ENCODE data around the gene ALG13. TPM values are rescaled to one million over a fixed set of nuclear protein-coding genes. Genes with fewer than 3 reads are reported as not detected.
"Not testable (repeated sequence)": the region's sequence is repeated elsewhere in the genome, so short reads cannot be mapped to it uniquely, and the experiment has no call there.

Gene ALG13
- total and polyA plus RNA-seq, 2 experiments from 2014 or later = 54.2 to 58.7 TPM

DNA sequence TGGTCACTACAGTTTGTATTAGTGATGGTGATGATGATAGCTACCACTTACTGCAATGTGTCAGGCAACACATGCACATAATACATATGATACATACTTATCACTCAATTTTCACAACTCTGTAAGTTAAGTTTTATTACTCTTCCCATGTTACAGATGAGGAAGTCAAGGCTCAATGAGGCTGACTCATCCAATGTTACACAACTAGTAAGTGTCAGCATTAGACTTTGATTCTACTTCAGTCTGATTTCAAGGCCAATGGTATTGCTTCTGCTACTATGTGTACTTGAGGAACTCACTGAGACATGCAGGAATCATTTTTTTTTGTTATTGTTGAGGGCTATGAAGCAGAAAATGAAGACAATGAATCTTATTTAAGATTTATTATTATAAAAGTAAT, 98.6 kb downstream of the ALG13 start (continued):
- TF ChIP-seq, protein P1, sequence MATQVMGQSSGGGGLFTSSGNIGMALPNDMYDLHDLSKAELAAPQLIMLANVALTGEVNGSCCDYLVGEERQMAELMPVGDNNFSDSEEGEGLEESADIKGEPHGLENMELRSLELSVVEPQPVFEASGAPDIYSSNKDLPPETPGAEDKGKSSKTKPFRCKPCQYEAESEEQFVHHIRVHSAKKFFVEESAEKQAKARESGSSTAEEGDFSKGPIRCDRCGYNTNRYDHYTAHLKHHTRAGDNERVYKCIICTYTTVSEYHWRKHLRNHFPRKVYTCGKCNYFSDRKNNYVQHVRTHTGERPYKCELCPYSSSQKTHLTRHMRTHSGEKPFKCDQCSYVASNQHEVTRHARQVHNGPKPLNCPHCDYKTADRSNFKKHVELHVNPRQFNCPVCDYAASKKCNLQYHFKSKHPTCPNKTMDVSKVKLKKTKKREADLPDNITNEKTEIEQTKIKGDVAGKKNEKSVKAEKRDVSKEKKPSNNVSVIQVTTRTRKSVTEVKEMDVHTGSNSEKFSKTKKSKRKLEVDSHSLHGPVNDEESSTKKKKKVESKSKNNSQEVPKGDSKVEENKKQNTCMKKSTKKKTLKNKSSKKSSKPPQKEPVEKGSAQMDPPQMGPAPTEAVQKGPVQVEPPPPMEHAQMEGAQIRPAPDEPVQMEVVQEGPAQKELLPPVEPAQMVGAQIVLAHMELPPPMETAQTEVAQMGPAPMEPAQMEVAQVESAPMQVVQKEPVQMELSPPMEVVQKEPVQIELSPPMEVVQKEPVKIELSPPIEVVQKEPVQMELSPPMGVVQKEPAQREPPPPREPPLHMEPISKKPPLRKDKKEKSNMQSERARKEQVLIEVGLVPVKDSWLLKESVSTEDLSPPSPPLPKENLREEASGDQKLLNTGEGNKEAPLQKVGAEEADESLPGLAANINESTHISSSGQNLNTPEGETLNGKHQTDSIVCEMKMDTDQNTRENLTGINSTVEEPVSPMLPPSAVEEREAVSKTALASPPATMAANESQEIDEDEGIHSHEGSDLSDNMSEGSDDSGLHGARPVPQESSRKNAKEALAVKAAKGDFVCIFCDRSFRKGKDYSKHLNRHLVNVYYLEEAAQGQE (IDR thresholded peaks at IDR 0.05; ENCODE audit: unreplicated experiment) = no peak
- TF ChIP-seq, protein P2, sequence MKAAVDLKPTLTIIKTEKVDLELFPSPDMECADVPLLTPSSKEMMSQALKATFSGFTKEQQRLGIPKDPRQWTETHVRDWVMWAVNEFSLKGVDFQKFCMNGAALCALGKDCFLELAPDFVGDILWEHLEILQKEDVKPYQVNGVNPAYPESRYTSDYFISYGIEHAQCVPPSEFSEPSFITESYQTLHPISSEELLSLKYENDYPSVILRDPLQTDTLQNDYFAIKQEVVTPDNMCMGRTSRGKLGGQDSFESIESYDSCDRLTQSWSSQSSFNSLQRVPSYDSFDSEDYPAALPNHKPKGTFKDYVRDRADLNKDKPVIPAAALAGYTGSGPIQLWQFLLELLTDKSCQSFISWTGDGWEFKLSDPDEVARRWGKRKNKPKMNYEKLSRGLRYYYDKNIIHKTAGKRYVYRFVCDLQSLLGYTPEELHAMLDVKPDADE (IDR thresholded peaks at IDR 0.05) = no peak
- no peak for TF ChIP-seq STAT1 (IDR thresholded peaks at IDR 0.05; ENCODE audit: unreplicated experiment)
- TF ChIP-seq ZNF331 (CRISPR knock-in tag; IDR thresholded peaks at IDR 0.05; ENCODE audit: low read depth) = no peak
- no peak for TF ChIP-seq ZNF114 (CRISPR knock-in tag; IDR thresholded peaks at IDR 0.05)

DNA sequence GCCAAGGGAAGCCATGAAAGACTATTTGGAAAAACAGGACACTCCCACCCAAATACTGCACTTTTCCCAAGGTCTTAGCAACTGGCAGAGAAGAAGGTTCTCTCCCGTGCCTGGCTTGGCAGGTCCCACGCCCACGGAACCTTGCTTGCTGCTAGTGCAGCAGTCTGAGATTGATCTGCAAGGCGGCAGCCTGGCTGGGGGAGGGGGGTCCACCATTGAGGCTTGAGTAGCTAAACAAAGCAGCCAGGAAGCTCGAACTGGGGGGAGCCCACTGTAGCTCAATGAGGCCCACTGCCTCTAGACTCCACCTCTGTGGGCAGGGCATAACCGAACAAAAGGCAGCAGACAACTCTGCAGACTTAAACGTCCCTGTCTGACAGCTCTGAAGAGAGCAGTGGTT, 103.7 kb downstream of the ALG13 start:
- peaks cover 38% of the 10 kb centered on the region for H3K9me3 Mint-ChIP-seq
- H3K27me3 Mint-ChIP-seq (ENCODE audit: insufficient read depth, low read depth, poor library complexity) = no peaks in the 10 kb centered on the region
- no peak overlapping the region for H3K27ac Mint-ChIP-seq

DNA sequence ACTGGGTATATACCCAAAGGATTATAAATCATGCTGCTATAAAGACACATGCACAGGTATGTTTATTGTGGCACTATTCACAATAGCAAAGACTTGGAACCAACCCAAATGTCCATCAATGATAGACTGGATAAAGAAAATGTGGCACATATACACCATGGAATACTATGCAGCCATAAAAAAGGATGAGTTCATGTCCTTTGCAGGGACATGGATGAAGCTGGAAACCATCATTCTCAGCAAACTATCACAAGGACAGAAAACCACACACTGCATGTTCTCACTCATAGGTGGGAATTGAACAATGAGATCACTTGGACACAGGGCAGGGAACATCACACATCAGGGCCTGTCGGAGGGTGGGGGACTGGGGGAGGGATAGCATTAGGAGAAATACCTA, 109.1 kb downstream of the ALG13 start:
- not testable (repeated sequence) for ATAC-seq; H3K36me3 Mint-ChIP-seq (ENCODE audit: low read depth); H3K27ac ChIP-seq (ENCODE audit: low read depth); H3K79me2 ChIP-seq (replicated peaks; ENCODE audit: insufficient read depth); H3K4me1 Mint-ChIP-seq; H3K4me3 ChIP-seq; H3K4me1 ChIP-seq (ENCODE audit: insufficient read depth); H3K27me3 Mint-ChIP-seq (ENCODE audit: insufficient read depth, low read depth, poor library complexity); H3K9me2 ChIP-seq (ENCODE audit: insufficient read depth); H3F3A ChIP-seq (replicated peaks; ENCODE audit: low read depth); H3K36me3 ChIP-seq (ENCODE audit: insufficient read depth); H3K4me3 Mint-ChIP-seq; H3K27me3 ChIP-seq (ENCODE audit: insufficient read depth); H2AFZ ChIP-seq; H3K27ac Mint-ChIP-seq; H4K20me1 ChIP-seq (replicated peaks; ENCODE audit: insufficient read depth); DNase-seq (ENCODE audit: low spot score); H3K4me2 ChIP-seq
- H3K9me3 Mint-ChIP-seq = peaks cover 38% of the 10 kb centered on the region

More for the DNA sequence above, 103.7 kb downstream of the ALG13 start:
- Histone ChIP-seq H3K27ac (ENCODE audit: low read depth) (no peak overlapping the region), H3K27me3 (ENCODE audit: insufficient read depth) (no peaks in the 10 kb centered on the region), H3K4me2 (no peak overlapping the region), H3F3A (replicated peaks; ENCODE audit: low read depth) (no peaks in the 10 kb centered on the region), H2AFZ (no peak overlapping the region), H3K9me2 (ENCODE audit: insufficient read depth) (no peaks in the 10 kb centered on the region), H3K4me1 (ENCODE audit: insufficient read depth) (no peaks in the 10 kb centered on the region), H3K36me3 (ENCODE audit: insufficient read depth) (no peaks in the 10 kb centered on the region), H4K20me1 (replicated peaks; ENCODE audit: insufficient read depth) (no peaks in the 10 kb centered on the region), H3K79me2 (replicated peaks; ENCODE audit: insufficient read depth) (no peaks in the 10 kb centered on the region), H3K4me3 (no peak overlapping the region)
- peaks cover 8% of the 10 kb centered on the region; the same call in 2 of the 3 replicates for H3K36me3 Mint-ChIP-seq (ENCODE audit: low read depth)
- TF ChIP-seq EZH2 (IDR thresholded peaks at IDR 0.05; ENCODE audit: low read depth, unreplicated experiment) = no peak
- TF ChIP-seq ZNF114 (CRISPR knock-in tag; IDR thresholded peaks at IDR 0.05) = no peak
- TF ChIP-seq ZNF331 (CRISPR knock-in tag; IDR thresholded peaks at IDR 0.05; ENCODE audit: low read depth) = no peak
- TF ChIP-seq STAT1 (IDR thresholded peaks at IDR 0.05; ENCODE audit: unreplicated experiment) = no peak
- TF ChIP-seq JUNB (IDR thresholded peaks at IDR 0.05; ENCODE audit: unreplicated experiment) = no peak
- TF ChIP-seq, protein P3, sequence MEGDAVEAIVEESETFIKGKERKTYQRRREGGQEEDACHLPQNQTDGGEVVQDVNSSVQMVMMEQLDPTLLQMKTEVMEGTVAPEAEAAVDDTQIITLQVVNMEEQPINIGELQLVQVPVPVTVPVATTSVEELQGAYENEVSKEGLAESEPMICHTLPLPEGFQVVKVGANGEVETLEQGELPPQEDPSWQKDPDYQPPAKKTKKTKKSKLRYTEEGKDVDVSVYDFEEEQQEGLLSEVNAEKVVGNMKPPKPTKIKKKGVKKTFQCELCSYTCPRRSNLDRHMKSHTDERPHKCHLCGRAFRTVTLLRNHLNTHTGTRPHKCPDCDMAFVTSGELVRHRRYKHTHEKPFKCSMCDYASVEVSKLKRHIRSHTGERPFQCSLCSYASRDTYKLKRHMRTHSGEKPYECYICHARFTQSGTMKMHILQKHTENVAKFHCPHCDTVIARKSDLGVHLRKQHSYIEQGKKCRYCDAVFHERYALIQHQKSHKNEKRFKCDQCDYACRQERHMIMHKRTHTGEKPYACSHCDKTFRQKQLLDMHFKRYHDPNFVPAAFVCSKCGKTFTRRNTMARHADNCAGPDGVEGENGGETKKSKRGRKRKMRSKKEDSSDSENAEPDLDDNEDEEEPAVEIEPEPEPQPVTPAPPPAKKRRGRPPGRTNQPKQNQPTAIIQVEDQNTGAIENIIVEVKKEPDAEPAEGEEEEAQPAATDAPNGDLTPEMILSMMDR (conservative IDR thresholded peaks at IDR 0.05; ENCODE audit: low read depth in 2 of 2) = no peak
- no peak for TF ChIP-seq NANOG (IDR thresholded peaks at IDR 0.05; ENCODE audit: borderline replicate concordance)
- TF ChIP-seq CREB1 (CRISPR knock-in tag; IDR thresholded peaks at IDR 0.05; ENCODE audit: low read depth) = no peak
- TF ChIP-seq, protein P2 (IDR thresholded peaks at IDR 0.05) = no peak
- no peaks in the 10 kb centered on the region for H3K4me1 Mint-ChIP-seq
- H3K4me3 Mint-ChIP-seq = no peak overlapping the region
- DNase-seq (ENCODE audit: low spot score) = no peak
- no peak for ATAC-seq

All from GM23338 (cell line).